Progenitor cell of endocrine pancreas (in vitro differentiated cells): Measurements from ENCODE around the gene SAE1. TPM values are rescaled to one million over a fixed set of nuclear protein-coding genes. Genes with fewer than 3 reads are reported as not detected.

Source experiments
- DNase-seq: peaks from one replicate; pipeline ENCODE4 v3.0.0; 2021; ENCODE audit warnings: low spot score; ENCODE audit not compliant: unreplicated experiment
- H3K27ac Mint-ChIP-seq: 2 replicates; pipeline ENCODE4 v1.8.0; 2021; ENCODE audit warnings: mild to moderate bottlenecking, moderate library complexity, mixed read lengths
- H3K27me3 Mint-ChIP-seq: 2 replicates; pipeline ENCODE4 v1.8.0; 2021; ENCODE audit warnings: mixed read lengths
- H3K36me3 Mint-ChIP-seq: 2 replicates; pipeline ENCODE4 v1.8.0; 2022; ENCODE audit warnings: mixed read lengths; ENCODE audit not compliant: insufficient read depth
- H3K4me1 Mint-ChIP-seq: 2 replicates; pipeline ENCODE4 v1.8.0; 2021; ENCODE audit warnings: low read depth, mixed read lengths
- H3K4me3 Mint-ChIP-seq: 2 replicates; pipeline ENCODE4 v1.8.0; 2021; ENCODE audit warnings: low read depth, mild to moderate bottlenecking, moderate library complexity, mixed read lengths
- H3K9me3 Mint-ChIP-seq: 2 replicates; pipeline ENCODE4 v1.8.0; 2021; ENCODE audit warnings: low read depth, mixed read lengths
- CTCF ChIP-seq: fragments of 200-600 bp; sonication (generic); IDR thresholded peaks from one replicate; pipeline ENCODE4 v1.5.0; 2021; ENCODE audit warnings: antibody characterized with exemption, mild to moderate bottlenecking; ENCODE audit not compliant: unreplicated experiment
- total RNA-seq: library from RNA; stranded (reverse); gene quantifications from 2 replicates; pipeline ENCODE4 v1.2.1, GENCODE V29; 2021

SAE1 gene
- total RNA-seq, 1 donor from 2014 or later = 173 TPM

GRCh38 chr19:47186446-47187334, 56.1 kb downstream of the SAE1 start:
- peak overlapping the region; percentile 76 for H3K27ac Mint-ChIP-seq
- peaks cover 12% of the 10 kb centered on the region for H3K36me3 Mint-ChIP-seq
- DNase-seq = no peak
- no peaks in the 10 kb centered on the region for H3K9me3 Mint-ChIP-seq
- peaks cover 36% of the 10 kb centered on the region for H3K4me1 Mint-ChIP-seq
- H3K27me3 Mint-ChIP-seq = no peaks in the 10 kb centered on the region
- no peak for TF ChIP-seq CTCF
- H3K4me3 Mint-ChIP-seq = no peak overlapping the region

GRCh38 chr19:47187335-47187655, 56.7 kb downstream of the SAE1 start:
- no peaks in the 10 kb centered on the region for H3K9me3 Mint-ChIP-seq
- no peak for DNase-seq
- H3K27ac Mint-ChIP-seq = peak overlapping the region; percentile 49
- no peaks in the 10 kb centered on the region for H3K27me3 Mint-ChIP-seq
- no peak for TF ChIP-seq CTCF
- peaks cover 11% of the 10 kb centered on the region for H3K36me3 Mint-ChIP-seq
- H3K4me3 Mint-ChIP-seq = no peak overlapping the region
- peaks cover 36% of the 10 kb centered on the region for H3K4me1 Mint-ChIP-seq

- peaks cover 36% of the 10 kb centered on the region for H3K4me1 Mint-ChIP-seq
- no peaks in the 10 kb centered on the region for H3K9me3 Mint-ChIP-seq
- no peaks in the 10 kb centered on the region for H3K27me3 Mint-ChIP-seq
- H3K36me3 Mint-ChIP-seq = peaks cover 11% of the 10 kb centered on the region
- no peak overlapping the region for H3K4me3 Mint-ChIP-seq
- peak overlapping the region; percentile 91 for H3K27ac Mint-ChIP-seq
- no peak for TF ChIP-seq CTCF
- no peak for DNase-seq
These were observed 57.2 kb downstream of the SAE1 start for GRCh38 chr19:47187797-47188196.

GRCh38 chr19:47188507-47189033, 57.9 kb downstream of the SAE1 start:
- no peak for DNase-seq
- Mint-ChIP-seq H3K9me3 (no peaks in the 10 kb centered on the region), H3K4me1 (peaks cover 36% of the 10 kb centered on the region), H3K4me3 (no peak overlapping the region), H3K27me3 (no peaks in the 10 kb centered on the region), H3K36me3 (peaks cover 11% of the 10 kb centered on the region), H3K27ac (peak overlapping the region; percentile 94)
- no peak for TF ChIP-seq CTCF

- no peak for DNase-seq
- TF ChIP-seq CTCF = no peak
- Mint-ChIP-seq H3K27ac (peak overlapping the region; percentile 94), H3K4me1 (peaks cover 36% of the 10 kb centered on the region), H3K4me3 (peak overlapping the region; percentile 36), H3K9me3 (no peaks in the 10 kb centered on the region), H3K27me3 (no peaks in the 10 kb centered on the region), H3K36me3 (peaks cover 13% of the 10 kb centered on the region)
These were observed 59.6 kb downstream of the SAE1 start for GRCh38 chr19:47190167-47190727.
